ENCODE data around the gene PLXNB2.

PLXNB2 gene

GRCh38 chr22:50309601-50309991 lies 2.1 kb upstream of the PLXNB2 start:
- Histone ChIP-seq H3K79me2 (ENCODE audit: low read length) (peaks cover 26% of the 10 kb centered on the region), H3K36me3 (replicated peaks; ENCODE audit: low read depth, low read length) (no peaks in the 10 kb centered on the region), H3K4me3 (ENCODE audit: low read length) (no peak overlapping the region), H2AFZ (ENCODE audit: low read depth, low read length) (no peak overlapping the region), H3K4me1 (ENCODE audit: low read length) (peaks cover 22% of the 10 kb centered on the region), H3K4me2 (ENCODE audit: low read length) (no peak overlapping the region), H4K20me1 (ENCODE audit: insufficient read depth, low read length) (no peaks in the 10 kb centered on the region), H3K9me3 (ENCODE audit: insufficient read depth, low read length) (no peaks in the 10 kb centered on the region), H3K9ac (ENCODE audit: low read length) (no peak overlapping the region), H3K27me3 (ENCODE audit: low read depth, low read length) (no peaks in the 10 kb centered on the region), H3K27ac (ENCODE audit: low read length) (no peak overlapping the region)
- no peak for TF ChIP-seq CTCF (IDR thresholded peaks at IDR 0.05; ENCODE audit: low read depth, low read length)
- no peak for TF ChIP-seq EZH2phosphoT487 (IDR thresholded peaks at IDR 0.05; ENCODE audit: low read depth)

GRCh38 chr22:50308986-50309600 lies 1.6 kb upstream of the PLXNB2 start:
- Histone ChIP-seq H3K36me3 (replicated peaks; ENCODE audit: low read depth, low read length) (no peaks in the 10 kb centered on the region), H3K27me3 (ENCODE audit: low read depth, low read length) (no peaks in the 10 kb centered on the region), H4K20me1 (ENCODE audit: insufficient read depth, low read length) (no peaks in the 10 kb centered on the region), H3K27ac (ENCODE audit: low read length) (no peak overlapping the region), H2AFZ (ENCODE audit: low read depth, low read length) (no peak overlapping the region), H3K9ac (ENCODE audit: low read length) (no peak overlapping the region), H3K9me3 (ENCODE audit: insufficient read depth, low read length) (no peaks in the 10 kb centered on the region), H3K79me2 (ENCODE audit: low read length) (peaks cover 29% of the 10 kb centered on the region), H3K4me1 (ENCODE audit: low read length) (peaks cover 23% of the 10 kb centered on the region), H3K4me3 (ENCODE audit: low read length) (no peak overlapping the region), H3K4me2 (ENCODE audit: low read length) (no peak overlapping the region)
- TF ChIP-seq CTCF (IDR thresholded peaks at IDR 0.05; ENCODE audit: low read depth, low read length) (no peak), EZH2phosphoT487 (IDR thresholded peaks at IDR 0.05; ENCODE audit: low read depth) (no peak)

GRCh38 chr22:50308597-50308935 lies 1.1 kb upstream of the PLXNB2 start:
- Histone ChIP-seq H3K27me3 (ENCODE audit: low read depth, low read length) (no peaks in the 10 kb centered on the region), H3K4me2 (ENCODE audit: low read length) (no peak overlapping the region), H3K4me1 (ENCODE audit: low read length) (peaks cover 23% of the 10 kb centered on the region), H3K27ac (ENCODE audit: low read length) (no peak overlapping the region), H3K79me2 (ENCODE audit: low read length) (peaks cover 34% of the 10 kb centered on the region), H2AFZ (ENCODE audit: low read depth, low read length) (no peak overlapping the region), H3K9me3 (ENCODE audit: insufficient read depth, low read length) (no peaks in the 10 kb centered on the region), H4K20me1 (ENCODE audit: insufficient read depth, low read length) (peaks cover 2% of the 10 kb centered on the region), H3K36me3 (replicated peaks; ENCODE audit: low read depth, low read length) (no peaks in the 10 kb centered on the region), H3K4me3 (ENCODE audit: low read length) (no peak overlapping the region), H3K9ac (ENCODE audit: low read length) (no peak overlapping the region)
- TF ChIP-seq CTCF (IDR thresholded peaks at IDR 0.05; ENCODE audit: low read depth, low read length) (no peak), EZH2phosphoT487 (IDR thresholded peaks at IDR 0.05; ENCODE audit: low read depth) (no peak)

GRCh38 chr22:50307890-50308596 lies 597 bp upstream of the PLXNB2 start:
- H3K4me2 ChIP-seq (ENCODE audit: low read length) = no peak overlapping the region

More at GRCh38 chr22:50307890-50308596, 597 bp upstream of the PLXNB2 start:
- Histone ChIP-seq H3K9me3 (ENCODE audit: insufficient read depth, low read length) (no peaks in the 10 kb centered on the region), H3K36me3 (replicated peaks; ENCODE audit: low read depth, low read length) (no peaks in the 10 kb centered on the region), H3K4me1 (ENCODE audit: low read length) (peaks cover 28% of the 10 kb centered on the region), H2AFZ (ENCODE audit: low read depth, low read length) (no peak overlapping the region), H3K9ac (ENCODE audit: low read length) (no peak overlapping the region), H4K20me1 (ENCODE audit: insufficient read depth, low read length) (peaks cover 8% of the 10 kb centered on the region), H3K4me3 (ENCODE audit: low read length) (no peak overlapping the region), H3K27me3 (ENCODE audit: low read depth, low read length) (no peaks in the 10 kb centered on the region), H3K27ac (ENCODE audit: low read length) (no peak overlapping the region), H3K79me2 (ENCODE audit: low read length) (peaks cover 40% of the 10 kb centered on the region)
- no peak for TF ChIP-seq EZH2phosphoT487 (IDR thresholded peaks at IDR 0.05; ENCODE audit: low read depth)
- TF ChIP-seq CTCF (IDR thresholded peaks at IDR 0.05; ENCODE audit: low read depth, low read length) = no peak

All from OCI-LY3 (cell line).